Inflammatory macrophage treated with lipopolysaccharide for 4 hours (primary cell): Measurements from ENCODE around the gene SLC7A10.

ENCODE experiments used
- DNase-seq: peaks from one replicate; pipeline ENCODE4 v3.0.0-alpha.2; 2020

SLC7A10 gene

GRCh38 chr19:33254245-33254824 is 28.7 kb upstream of the SLC7A10 start:
- DNase-seq, result no peak

- peak; percentile 90 for DNase-seq
These were observed 27.3 kb upstream of the SLC7A10 start for GRCh38 chr19:33252971-33253370.

DNA sequence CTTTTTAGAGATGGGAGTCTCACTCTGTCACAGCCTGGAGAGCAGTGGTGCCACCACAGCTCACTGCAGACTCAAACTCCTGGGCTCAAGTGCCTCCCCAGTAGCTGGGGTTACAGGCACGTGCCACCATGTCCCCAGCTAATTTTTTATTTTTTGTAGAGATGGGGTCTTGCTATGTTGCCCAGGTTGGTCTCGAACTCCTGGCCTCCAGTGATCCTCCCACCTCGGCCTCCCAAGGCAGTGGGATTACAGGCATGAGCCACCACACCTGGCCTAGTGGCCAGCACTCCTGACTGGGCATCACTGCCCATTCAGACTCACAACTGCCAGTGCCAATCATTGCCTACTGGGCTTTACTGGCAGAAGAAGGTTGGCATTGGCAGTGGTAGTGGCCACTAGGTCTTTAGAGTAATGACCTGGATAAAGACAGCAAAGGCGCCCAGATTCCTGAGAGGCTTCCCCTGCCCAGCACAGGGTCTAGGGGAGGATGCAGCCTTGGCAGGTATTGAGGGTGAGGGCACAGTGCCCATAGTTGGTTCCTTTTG is 26.8 kb upstream of the SLC7A10 start:
- no peak for DNase-seq

DNA sequence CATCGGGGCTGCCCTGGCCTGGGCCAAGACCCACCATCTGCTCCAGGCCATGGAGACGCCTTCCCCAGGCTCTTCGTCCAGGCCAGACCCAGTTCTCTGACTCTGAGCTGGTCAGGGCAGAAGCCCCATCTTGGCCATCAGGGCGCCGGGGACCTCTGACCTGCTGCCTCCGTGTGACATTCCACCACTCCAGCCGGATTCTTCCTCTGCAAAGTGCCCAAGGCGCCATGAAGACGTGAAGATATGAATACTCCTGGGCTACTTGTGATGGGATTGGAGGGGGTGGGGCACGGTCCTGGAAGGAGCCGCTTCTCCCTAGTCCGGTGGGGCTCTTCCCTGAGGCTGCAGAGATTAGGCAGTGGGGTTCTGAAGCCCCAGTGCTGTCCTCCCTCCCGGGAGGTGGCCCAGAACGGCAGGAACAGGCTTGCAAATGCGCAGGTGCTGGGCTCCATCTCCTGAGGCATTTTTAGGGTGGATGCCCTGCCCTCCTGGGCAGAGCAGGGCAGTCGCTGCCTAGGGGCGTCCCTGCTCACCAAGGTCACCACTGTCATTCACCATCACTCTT is 26.0 kb upstream of the SLC7A10 start:
- DNase-seq, result no peak

DNA sequence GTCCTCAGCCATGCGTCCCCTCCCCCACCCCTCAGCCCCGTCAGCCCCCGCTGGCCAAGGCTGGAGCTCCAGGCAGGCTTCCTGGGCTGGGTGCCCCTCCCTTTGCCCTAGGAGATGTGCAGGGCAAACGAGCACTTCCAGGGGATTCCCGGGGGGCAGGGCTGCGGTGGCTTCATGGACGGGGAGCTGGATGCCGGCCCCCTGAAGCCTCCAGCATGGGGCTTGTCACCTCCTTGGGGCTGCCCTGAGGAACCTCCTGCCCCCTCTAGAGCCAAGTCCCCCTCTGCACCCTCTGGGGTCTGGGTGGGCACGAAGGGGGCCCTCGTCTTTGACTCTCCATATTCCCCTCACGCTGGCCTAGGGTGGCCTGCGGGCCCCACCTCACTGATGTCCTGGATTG is 25.4 kb upstream of the SLC7A10 start:
- no peak for DNase-seq

DNA sequence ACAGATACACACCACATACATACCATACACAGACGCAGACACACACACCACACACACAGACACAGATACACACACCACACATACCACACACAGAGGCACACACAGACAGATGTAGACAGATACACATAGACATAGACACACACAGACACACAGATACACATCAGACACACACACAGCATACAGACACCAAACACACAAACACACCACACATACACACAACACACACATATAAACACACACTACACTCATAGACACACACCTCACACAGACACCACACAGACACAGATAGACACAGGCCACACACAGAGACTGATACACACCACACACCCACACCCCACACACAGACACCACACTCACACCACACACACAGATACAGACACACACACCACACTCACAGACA is 24.9 kb upstream of the SLC7A10 start:
- DNase-seq, result no peak

DNA sequence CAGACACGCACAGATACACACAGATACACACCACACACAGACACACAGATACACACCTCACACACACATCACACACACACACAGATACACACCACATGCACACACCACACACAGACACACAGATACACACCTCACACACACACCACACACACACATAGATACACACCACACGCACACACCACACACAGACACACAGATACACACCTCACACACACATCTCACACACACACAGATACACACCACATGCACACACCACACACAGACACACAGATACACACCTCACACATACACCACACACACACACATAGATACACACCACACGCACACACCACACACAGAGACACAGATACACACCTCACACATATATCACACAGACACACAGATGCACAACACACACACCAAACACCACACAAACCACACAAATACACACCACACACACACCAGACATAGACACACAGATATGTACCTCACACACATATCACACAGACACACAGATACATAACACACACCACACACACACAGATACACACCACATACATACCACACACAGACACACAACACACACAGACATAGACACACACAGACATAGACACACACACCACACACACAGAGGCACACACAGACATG is 24.2 kb upstream of the SLC7A10 start:
- DNase-seq, result no peak

DNA sequence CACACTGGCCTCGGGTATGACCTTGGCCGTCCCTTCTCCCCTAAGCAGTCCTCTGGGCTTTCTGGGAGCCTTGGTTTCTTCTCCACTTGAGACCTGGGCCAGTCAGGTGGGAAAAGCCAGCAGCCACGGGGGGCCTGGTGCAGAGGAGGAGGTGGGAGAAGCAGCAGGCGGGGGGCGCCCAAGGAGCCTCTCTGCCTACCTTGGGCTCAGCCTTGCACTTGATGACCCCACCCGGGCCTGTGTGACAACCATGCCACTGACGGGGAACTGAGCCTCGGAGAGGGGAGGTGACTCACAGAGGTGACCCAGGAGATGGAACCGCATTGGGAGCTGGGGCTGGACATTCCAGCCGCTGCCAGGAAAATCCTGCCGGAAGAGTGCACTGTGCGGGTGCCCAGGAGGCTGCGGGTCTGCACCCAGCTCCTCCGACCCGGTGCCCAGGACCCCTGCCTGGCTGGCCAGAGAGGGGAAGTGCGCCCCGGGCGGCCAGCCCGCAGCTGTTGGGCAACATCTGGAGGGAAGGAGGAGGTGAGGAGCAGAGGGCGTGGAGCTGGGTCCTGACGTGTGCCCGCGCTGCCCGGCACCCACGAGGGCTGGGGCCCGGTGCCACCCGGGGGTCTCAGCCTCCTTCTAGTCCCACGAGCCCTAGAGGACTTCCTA is 23.4 kb upstream of the SLC7A10 start:
- peak; percentile 77 for DNase-seq

DNA sequence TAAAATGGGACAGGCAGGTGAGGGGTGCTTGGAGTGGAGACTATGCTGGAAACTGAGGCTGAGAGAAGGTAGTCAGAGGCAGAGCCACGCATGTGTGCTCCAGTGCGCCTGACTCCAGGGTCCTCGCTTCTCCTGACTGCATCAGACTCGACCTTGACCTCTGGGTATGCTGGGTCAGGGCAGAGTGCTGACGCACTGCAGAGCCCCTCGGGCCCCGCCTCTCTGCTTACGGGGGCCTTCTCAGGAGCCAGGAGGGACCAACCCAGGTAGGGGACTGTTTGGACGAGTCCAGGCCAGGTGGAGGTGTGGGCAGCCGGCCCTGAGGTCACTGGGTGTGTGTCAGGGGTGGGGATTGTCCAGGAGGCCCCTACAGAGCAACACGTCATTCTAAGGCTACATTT is 22.9 kb upstream of the SLC7A10 start:
- no peak for DNase-seq

- no peak for DNase-seq
These were observed 22.5 kb upstream of the SLC7A10 start for GRCh38 chr19:33248104-33248503.

GRCh38 chr19:33247441-33247819 is 21.8 kb upstream of the SLC7A10 start:
- no peak for DNase-seq

GRCh38 chr19:33246709-33247440 is 21.2 kb upstream of the SLC7A10 start:
- DNase-seq, result no peak

GRCh38 chr19:33245948-33246708 is 20.5 kb upstream of the SLC7A10 start:
- DNase-seq, result peak; percentile 44

GRCh38 chr19:33242911-33243310 is 17.3 kb upstream of the SLC7A10 start:
- DNase-seq, result no peak

DNA sequence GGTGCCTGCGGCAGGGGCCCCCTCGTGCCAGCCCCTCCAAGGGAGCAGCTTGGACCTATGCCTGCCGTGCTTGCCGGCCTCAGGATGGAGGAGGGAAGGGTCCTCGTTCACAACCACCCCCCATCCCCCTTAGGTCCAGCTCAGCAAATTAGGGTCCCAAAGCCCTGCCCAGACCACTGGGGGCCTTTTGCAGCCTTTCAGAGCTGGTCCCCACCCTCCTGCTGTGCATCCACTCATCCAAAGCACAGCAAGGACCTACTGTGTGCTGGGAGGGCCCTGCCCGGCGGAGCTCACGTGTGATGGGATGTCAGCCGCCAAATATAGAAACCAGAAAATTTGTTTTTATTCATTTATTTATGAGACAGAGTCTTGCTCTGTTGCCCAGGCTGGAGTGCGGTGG is 16.5 kb upstream of the SLC7A10 start:
- DNase-seq, result no peak

DNA sequence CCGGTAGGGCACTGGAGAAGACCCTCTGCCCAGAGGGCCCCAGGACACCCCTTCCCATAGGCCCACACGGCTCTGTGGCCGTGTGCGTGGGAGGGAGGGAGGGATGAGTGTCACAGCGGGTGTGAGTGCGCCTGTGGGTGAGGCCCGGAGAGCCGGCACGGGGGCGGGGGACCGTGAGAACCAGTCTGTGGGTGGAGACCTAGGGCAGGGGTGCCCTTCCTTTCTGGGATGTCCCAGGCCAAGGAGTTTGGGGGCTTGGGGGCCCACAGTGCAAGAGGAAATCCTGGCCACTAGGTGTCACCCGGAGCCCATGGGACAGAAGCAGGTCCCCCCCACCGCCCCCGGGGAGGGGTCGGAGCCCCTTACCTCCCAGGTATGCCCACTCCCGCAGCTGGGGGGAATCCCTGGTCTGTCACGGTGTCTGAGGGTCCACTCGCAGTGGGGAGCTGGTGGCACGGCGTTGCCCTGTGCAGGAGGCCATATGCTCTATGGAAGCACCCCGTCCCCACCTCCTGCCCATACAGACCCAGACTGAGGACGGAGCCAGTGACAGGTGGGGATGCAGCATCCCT is 16.0 kb upstream of the SLC7A10 start:
- DNase-seq, result peak; percentile 49

DNA sequence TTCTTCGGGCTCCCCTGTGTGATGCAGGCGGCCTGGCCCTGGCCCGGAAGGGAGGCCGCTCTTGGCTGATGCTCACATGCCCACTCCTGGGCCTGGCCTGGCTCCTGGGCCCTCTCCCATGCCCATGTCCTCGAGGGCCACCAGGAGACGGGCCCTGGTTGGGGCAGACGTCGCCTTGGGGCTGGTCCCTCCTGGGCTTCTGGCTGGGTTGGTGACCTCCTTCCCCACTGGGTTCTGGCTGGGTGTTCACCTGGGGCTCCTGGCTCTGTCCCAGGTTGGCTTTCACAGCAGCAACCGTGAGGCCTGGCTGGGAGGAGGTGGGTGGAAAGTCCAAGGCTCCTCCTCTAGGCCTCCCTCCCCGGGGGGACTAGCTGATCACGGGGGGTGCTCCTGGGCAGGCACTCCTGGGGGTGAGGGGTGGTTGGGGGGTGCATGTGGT is 15.5 kb upstream of the SLC7A10 start:
- DNase-seq, result no peak

DNA sequence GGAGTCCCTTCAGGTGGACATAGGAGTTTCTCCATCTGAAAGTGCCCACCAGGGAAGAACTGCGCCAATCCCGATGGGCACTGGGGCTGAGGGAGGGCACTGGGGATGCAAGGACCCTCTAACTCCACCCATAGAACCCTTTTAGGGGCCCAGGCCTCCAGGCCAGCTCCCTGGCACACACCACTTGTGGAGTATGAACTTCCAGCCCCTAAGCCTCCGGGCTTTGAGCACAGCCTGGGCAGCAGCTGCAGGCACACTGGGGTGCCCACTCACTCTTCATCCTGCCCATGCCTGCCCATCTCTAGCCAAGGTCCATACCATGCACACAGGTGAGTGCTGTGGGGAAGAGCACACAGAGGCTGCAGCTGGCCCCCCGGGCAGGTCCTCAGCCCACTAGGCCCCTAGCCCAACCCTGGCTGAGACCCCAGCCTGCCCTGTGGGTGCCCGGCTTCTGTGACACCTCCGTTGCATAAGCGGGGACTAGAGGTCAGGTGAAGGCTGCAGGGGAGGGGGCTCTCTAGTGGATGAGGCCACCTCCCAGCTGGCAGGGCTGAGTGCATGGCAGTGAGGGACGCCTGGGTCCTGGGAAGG is 14.6 kb upstream of the SLC7A10 start:
- no peak for DNase-seq

- DNase-seq, result no peak
These were observed 13.7 kb upstream of the SLC7A10 start for GRCh38 chr19:33239223-33239975.

- DNase-seq, result no peak
These were observed 13.0 kb upstream of the SLC7A10 start for GRCh38 chr19:33238481-33239149.
